Panc1 (cell line): ENCODE results near the gene PRRT4. TPM values are rescaled to one million over a fixed set of nuclear protein-coding genes. Genes with fewer than 3 reads are reported as not detected.

Source experiments
- ATAC-seq: fragments of 200-7000 bp; cut with Tn5 transposase; 2 replicates; pipeline ENCODE4 v1.9.1; 2020; ENCODE audit warnings: mild to moderate bottlenecking, moderate library complexity
- BruUV-seq: library from RNA; stranded (reverse); fragments of 400-500 nt; replicated peaks from 2 replicates; lab custom pipeline; 2021; lab: Mats Ljungman, UMichigan
- CTCF ChIA-PET: fragments of 300-600 bp; sonication (Branson Sonifier 250); formaldehyde crosslinking; loops from one replicate; lab custom pipeline; 2022; ENCODE audit warnings: antibody characterized with exemption; lab: Charles Lee
- POLR2A ChIA-PET: fragments of 300-600 bp; sonication (Branson Sonifier 250); formaldehyde crosslinking; loops from one replicate; lab custom pipeline; 2022; ENCODE audit warnings: antibody characterized with exemption; lab: Charles Lee
- DNase-seq: peaks from one replicate; pipeline ENCODE4 v3.0.0-alpha.2; 2010; ENCODE audit warnings: low read depth, low spot score
- H3K27ac ChIP-seq: 2 replicates; pipeline ENCODE4 v1.5.1; 2011; ENCODE audit warnings: mild to moderate bottlenecking, low read length, inconsistent platforms
- H3K27me3 ChIP-seq: fragments of 200-500 bp; sonication (Bioruptor generic); 2 replicates; pipeline ENCODE4 v1.6.0; 2014; ENCODE audit warnings: low read length, inconsistent platforms; ENCODE audit not compliant: control insufficient read depth, insufficient read depth
- H3K36me3 ChIP-seq: fragments of 200-500 bp; sonication (Bioruptor generic); 2 replicates; pipeline ENCODE4 v1.5.1; 2014; ENCODE audit warnings: inconsistent platforms, mild to moderate bottlenecking, low read length, moderate library complexity; ENCODE audit not compliant: control insufficient read depth, insufficient read depth
- H3K4me1 ChIP-seq: 2 replicates; pipeline ENCODE4 v1.5.1; 2011; ENCODE audit warnings: inconsistent platforms, mild to moderate bottlenecking, low read length, moderate library complexity; ENCODE audit not compliant: control insufficient read depth, insufficient read depth
- H3K4me3 ChIP-seq, 2 experiments: 2 replicates each; pipeline ENCODE4 v1.5.1; 2011 to 2012; ENCODE audit warnings: low read depth in 2 of 2, low read length in 2 of 2, mild to moderate bottlenecking in 2 of 2, inconsistent platforms in 1 of 2, moderate library complexity in 1 of 2
- H3K9me3 ChIP-seq: fragments of 200-500 bp; sonication (Bioruptor generic); 2 replicates; pipeline ENCODE4 v1.5.1; 2014; ENCODE audit warnings: low read depth, mild to moderate bottlenecking, inconsistent platforms, low read length, moderate library complexity; ENCODE audit not compliant: control insufficient read depth, insufficient read depth
- CTCF ChIP-seq: fragments of 450-650 bp; IDR thresholded peaks from 2 replicates; pipeline ENCODE4 v1.5.1; 2017; ENCODE audit warnings: mild to moderate bottlenecking
- POLR2AphosphoS5 ChIP-seq: IDR thresholded peaks from 2 replicates; pipeline ENCODE4 v1.6.1; 2012; ENCODE audit warnings: mild to moderate bottlenecking, low read depth, low read length, moderate library complexity
- REST ChIP-seq, 2 experiments: IDR thresholded peaks; 2 replicates each; pipeline ENCODE4 v1.6.1; 2011 to 2012; ENCODE audit warnings: low read depth in 2 of 2, control low read depth in 1 of 2, low read length in 1 of 2, mild to moderate bottlenecking in 1 of 2, moderate library complexity in 1 of 2; ENCODE audit not compliant: insufficient read depth in 1 of 2
- SIN3A ChIP-seq: IDR thresholded peaks from 2 replicates; pipeline ENCODE4 v1.6.1; 2012; ENCODE audit warnings: low read depth, mild to moderate bottlenecking, low read length, moderate library complexity, borderline replicate concordance; ENCODE audit not compliant: insufficient read depth
- TCF7L2 ChIP-seq: IDR thresholded peaks from 2 replicates; pipeline ENCODE4 v1.6.1; 2011; ENCODE audit warnings: mild to moderate bottlenecking, low read depth, low read length, inconsistent platforms
- in situ Hi-C: cut with HindIII; loops from 2 replicates; pipeline ENCODE4 v1.10.0; 2016; ENCODE audit warnings: low sequenced_read_pairs, low pct_unique_long_range_greater_than_20kb
- intact Hi-C: fragments of 100-400 bp; cut with micrococcal nuclease; formaldehyde crosslinking; loops from one replicate; pipeline ENCODE4 v1.10.0; 2022; ENCODE audit not compliant: unreplicated experiment
- total RNA-seq: library from RNA; stranded (reverse); gene quantifications from one replicate; pipeline ENCODE4 v1.2.1, GENCODE V29; 2021; ENCODE audit not compliant: unreplicated experiment

Gene PRRT4
- total RNA-seq, 1 experiment from 2014 or later = 0.77 TPM

- ChIA-PET CTCF (interaction anchor here (1.0 to 1.2 kb wide), 2 partner anchors 54 to 60 kb away, joined by 3 read pairs; no protein-coding TSS in a partner anchor), POLR2A (no interaction called here)
- DNase-seq (no peak), ATAC-seq (no peak)
- H3K36me3 ChIP-seq = no peaks in the 10 kb centered on the region; the same call in 1 of the 2 replicates
- H3K27ac ChIP-seq = 0 out of 2 replicates have a peak overlapping the region, but pooled peaks have one; percentile 31
- H3K27me3 ChIP-seq = no peaks in the 10 kb centered on the region
- no TSS peak for BruUV-seq
- in situ Hi-C loops = no loop called here
- H3K9me3 ChIP-seq = no peaks in the 10 kb centered on the region
- intact Hi-C loops = no loop called here
- H3K4me3 ChIP-seq = no peak overlapping the region
- TF ChIP-seq SIN3A = no peak
- no peak for TF ChIP-seq POLR2AphosphoS5
- no peak for TF ChIP-seq REST (IDR thresholded peaks at IDR 0.05; ENCODE audit: insufficient read depth in 1 of 2, low read depth in 2 of 2, low read length in 1 of 2)
- no peak for TF ChIP-seq TCF7L2
- TF ChIP-seq CTCF = no peak
- peaks cover 35% of the 10 kb centered on the region for H3K4me1 ChIP-seq
Observed at GRCh38 chr7:128407233-128407589, 45.7 kb upstream of the PRRT4 start.

GRCh38 chr7:128406314-128407232, 45.1 kb upstream of the PRRT4 start:
- POLR2A ChIA-PET = no interaction called here
- H3K4me1 ChIP-seq = peaks cover 35% of the 10 kb centered on the region
- in situ Hi-C loops = no loop called here

More at GRCh38 chr7:128406314-128407232, 45.1 kb upstream of the PRRT4 start:
- intact Hi-C loops = no loop called here
- no peak for TF ChIP-seq TCF7L2
- no peak for TF ChIP-seq SIN3A
- no peaks in the 10 kb centered on the region for H3K9me3 ChIP-seq
- no peak for ATAC-seq
- BruUV-seq = no TSS peak
- peak overlapping the region; percentile 34; the same call in 1 of the 2 replicates for H3K27ac ChIP-seq
- H3K4me3 ChIP-seq = peak overlapping the region; percentile 44 to 62
- CTCF ChIA-PET = no interaction called here
- no peaks in the 10 kb centered on the region for H3K27me3 ChIP-seq
- no peak for DNase-seq
- H3K36me3 ChIP-seq = no peaks in the 10 kb centered on the region; the same call in 1 of the 2 replicates
